Psoas muscle (tissue), 8 donors: ENCODE measurements around the gene XXYLT1. TPM values are rescaled to one million over a fixed set of nuclear protein-coding genes. Genes with fewer than 3 reads are reported as not detected.

ENCODE experiments used
- ATAC-seq, 4 donors: fragments of 200-7000 bp; cut with Tn5 transposase; one replicate each; pipeline ENCODE4 v1.9.1; 2020; ENCODE audit warnings: moderate library complexity in 3 of 4, mild to moderate bottlenecking in 2 of 4
- DNase-seq, 2 donors: peaks; one replicate each; pipeline ENCODE4 v3.0.0-alpha.2; 2020
- H3K27ac ChIP-seq: fragments of 200-600 bp; one replicate; pipeline ENCODE4 v1.8.0; 2022
- H3K27me3 ChIP-seq, 3 donors: fragments of 200-600 bp in 1 of 3; one replicate each; pipeline versions ENCODE4 v1.6.1 to v1.8.0; 2013 to 2022; ENCODE audit warnings: low read length in 2 of 3, mild to moderate bottlenecking in 2 of 3, moderate library complexity in 1 of 3; ENCODE audit not compliant: insufficient read depth in 3 of 3
- H3K36me3 ChIP-seq, 2 donors: fragments of 200-600 bp in 1 of 2; one replicate each; pipeline versions ENCODE4 v1.6.1 to v1.8.0; 2013 to 2022; ENCODE audit warnings: low read depth in 1 of 2, mild to moderate bottlenecking in 1 of 2, moderate library complexity in 1 of 2; ENCODE audit not compliant: insufficient read depth in 1 of 2
- H3K4me1 ChIP-seq: fragments of 200-600 bp; one replicate; pipeline ENCODE4 v1.8.0; 2022
- H3K4me3 ChIP-seq: fragments of 200-600 bp; one replicate; pipeline ENCODE4 v1.8.0; 2022; ENCODE audit warnings: mild to moderate bottlenecking
- H3K9me3 ChIP-seq: fragments of 200-600 bp; one replicate; pipeline ENCODE4 v1.8.0; 2022
- WGBS, 3 donors: extraction: QIAGEN DNeasy Blood & Tissue Kit; methylation state at CpG; one replicate each; pipeline versions ENCODE4 v1.1.6 to v1.1.7; 2013; 5-methylcytosine and 5-hydroxymethylcytosine counted together
- intact Hi-C, 2 donors: fragments of 100-400 bp; cut with DNase I; formaldehyde crosslinking; loops; one replicate each; pipeline versions ENCODE4 v1.11.0 to v1.14.2; 2022
- polyA plus RNA-seq, 3 donors: library from polyadenylated mRNA; stranded (reverse); fragments of 200-250 nt; gene quantifications; one replicate each; pipeline ENCODE4 v1.2.3, GENCODE V29; 2013
- total RNA-seq, 4 donors: library from RNA; stranded (reverse); fragmentation: NEBNext Ultra II Directional in 2 of 4; extraction: Animal tissue kit (Norgen Biotek cat#: 25700) in 2 of 4; gene quantifications; one replicate each; pipeline versions ENCODE4 v1.2.1 to v1.2.4, GENCODE V29; 2021 to 2023
- TF ChIP-seq, protein P1 (sequence below): fragments of 200-600 bp; IDR thresholded peaks from one replicate; pipeline ENCODE4 v1.8.0; 2022; ENCODE audit warnings: antibody characterized with exemption
- donor health status: healthy with polysubstance abuse.
- donor health status: DM: no; HTN: no; CAD: no; lungs with moderate emphysema.
- donor health status: Bipolar disorder and iron deficiency.
- donor health status: healthy.
- donor health status: DM: yes; HTN: yes; CAD: no.
- donor health status: DM: no; HTN: no; CAD: no.
- donor health status: DM: no; HTN: no; CAD: no.
- donor health status: DM: yes; HTN: yes; CAD: no.

The XXYLT1 gene
- total and polyA plus RNA-seq, 7 donors: 0.86 to 3.5 (median 1.8) TPM

DNA sequence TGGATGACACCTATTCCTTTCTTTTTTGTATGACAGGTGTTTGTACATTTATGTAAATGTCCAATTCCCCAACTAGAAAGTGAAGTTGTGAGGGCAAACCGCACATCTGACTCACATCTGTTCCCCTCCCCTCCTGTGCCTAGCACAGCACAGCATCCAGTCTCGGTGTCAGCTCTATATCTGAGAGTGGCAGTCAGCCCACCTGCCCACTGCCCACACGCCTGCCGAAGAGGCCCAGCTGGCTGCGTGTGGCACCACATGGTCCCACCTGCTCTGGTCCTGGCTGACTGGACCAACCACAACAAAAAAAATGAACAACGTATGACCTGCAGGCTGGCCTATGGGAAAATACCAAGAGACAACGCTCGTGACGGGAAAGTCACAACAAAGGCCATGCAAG lies 62.8 kb downstream of the XXYLT1 start:
- no peak for ATAC-seq
- no peaks in the 10 kb centered on the region for H3K9me3 ChIP-seq
- intact Hi-C loops: no loop called here
- 73 to 83% (median 80%) methylated on average over 9 of the region's 9 CpGs for WGBS, 3 donors
- TF ChIP-seq, protein P1, sequence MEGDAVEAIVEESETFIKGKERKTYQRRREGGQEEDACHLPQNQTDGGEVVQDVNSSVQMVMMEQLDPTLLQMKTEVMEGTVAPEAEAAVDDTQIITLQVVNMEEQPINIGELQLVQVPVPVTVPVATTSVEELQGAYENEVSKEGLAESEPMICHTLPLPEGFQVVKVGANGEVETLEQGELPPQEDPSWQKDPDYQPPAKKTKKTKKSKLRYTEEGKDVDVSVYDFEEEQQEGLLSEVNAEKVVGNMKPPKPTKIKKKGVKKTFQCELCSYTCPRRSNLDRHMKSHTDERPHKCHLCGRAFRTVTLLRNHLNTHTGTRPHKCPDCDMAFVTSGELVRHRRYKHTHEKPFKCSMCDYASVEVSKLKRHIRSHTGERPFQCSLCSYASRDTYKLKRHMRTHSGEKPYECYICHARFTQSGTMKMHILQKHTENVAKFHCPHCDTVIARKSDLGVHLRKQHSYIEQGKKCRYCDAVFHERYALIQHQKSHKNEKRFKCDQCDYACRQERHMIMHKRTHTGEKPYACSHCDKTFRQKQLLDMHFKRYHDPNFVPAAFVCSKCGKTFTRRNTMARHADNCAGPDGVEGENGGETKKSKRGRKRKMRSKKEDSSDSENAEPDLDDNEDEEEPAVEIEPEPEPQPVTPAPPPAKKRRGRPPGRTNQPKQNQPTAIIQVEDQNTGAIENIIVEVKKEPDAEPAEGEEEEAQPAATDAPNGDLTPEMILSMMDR: no peak
- peaks cover 37% of the 10 kb centered on the region for H3K4me1 ChIP-seq
- H3K27me3 ChIP-seq: no peaks in the 10 kb centered on the region
- DNase-seq: peak in 1 of 2 donors; percentile 41
- H3K36me3 ChIP-seq: no peaks in the 10 kb centered on the region
- H3K27ac ChIP-seq: peak overlapping the region; percentile 69
- H3K4me3 ChIP-seq: no peak overlapping the region

- H3K36me3 ChIP-seq: no peaks in the 10 kb centered on the region
- no peaks in the 10 kb centered on the region for H3K9me3 ChIP-seq
- WGBS, 3 donors: 69 to 74% (median 73%) methylated on average over 3 of the region's 3 CpGs
- no peak overlapping the region for H3K27ac ChIP-seq
- ATAC-seq: no peak
- intact Hi-C loops: no loop called here
- peaks cover 37% of the 10 kb centered on the region for H3K4me1 ChIP-seq
- no peaks in the 10 kb centered on the region for H3K27me3 ChIP-seq
- TF ChIP-seq, protein P1: no peak
- no peak for DNase-seq
- H3K4me3 ChIP-seq: no peak overlapping the region
These were observed 63.2 kb downstream of the XXYLT1 start for GRCh38 chr3:195207731-195208130.

DNA sequence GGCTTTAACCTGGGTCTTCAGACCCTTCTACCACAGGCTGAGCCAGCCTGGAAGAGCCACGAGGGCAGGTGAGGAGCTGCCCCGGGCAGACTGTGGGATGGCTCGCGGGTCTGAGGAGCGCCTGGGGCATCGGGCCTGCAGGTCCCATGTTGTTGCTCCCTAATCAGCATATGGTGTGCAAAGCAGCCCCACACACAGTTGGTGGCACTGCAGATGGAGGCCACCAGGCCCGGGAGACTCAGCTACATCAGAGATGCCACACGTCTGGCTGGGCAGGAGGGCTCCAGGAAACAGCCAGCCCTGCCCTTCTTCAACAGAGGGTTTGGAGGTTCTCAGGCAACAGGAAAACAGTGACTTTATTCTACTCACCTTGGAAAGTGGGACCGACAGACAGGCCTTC lies 63.9 kb downstream of the XXYLT1 start:
- H3K9me3 ChIP-seq: no peaks in the 10 kb centered on the region
- intact Hi-C loops: no loop called here
- H3K36me3 ChIP-seq: no peaks in the 10 kb centered on the region
- H3K27me3 ChIP-seq: no peaks in the 10 kb centered on the region
- no peak overlapping the region for H3K27ac ChIP-seq
- TF ChIP-seq, protein P1: no peak
- WGBS, 3 donors: 96 to 99% (median 97%) methylated on average over 9 of the region's 9 CpGs
- DNase-seq (no peak), ATAC-seq (no peak)
- H3K4me3 ChIP-seq: no peak overlapping the region
- peaks cover 37% of the 10 kb centered on the region for H3K4me1 ChIP-seq

DNA sequence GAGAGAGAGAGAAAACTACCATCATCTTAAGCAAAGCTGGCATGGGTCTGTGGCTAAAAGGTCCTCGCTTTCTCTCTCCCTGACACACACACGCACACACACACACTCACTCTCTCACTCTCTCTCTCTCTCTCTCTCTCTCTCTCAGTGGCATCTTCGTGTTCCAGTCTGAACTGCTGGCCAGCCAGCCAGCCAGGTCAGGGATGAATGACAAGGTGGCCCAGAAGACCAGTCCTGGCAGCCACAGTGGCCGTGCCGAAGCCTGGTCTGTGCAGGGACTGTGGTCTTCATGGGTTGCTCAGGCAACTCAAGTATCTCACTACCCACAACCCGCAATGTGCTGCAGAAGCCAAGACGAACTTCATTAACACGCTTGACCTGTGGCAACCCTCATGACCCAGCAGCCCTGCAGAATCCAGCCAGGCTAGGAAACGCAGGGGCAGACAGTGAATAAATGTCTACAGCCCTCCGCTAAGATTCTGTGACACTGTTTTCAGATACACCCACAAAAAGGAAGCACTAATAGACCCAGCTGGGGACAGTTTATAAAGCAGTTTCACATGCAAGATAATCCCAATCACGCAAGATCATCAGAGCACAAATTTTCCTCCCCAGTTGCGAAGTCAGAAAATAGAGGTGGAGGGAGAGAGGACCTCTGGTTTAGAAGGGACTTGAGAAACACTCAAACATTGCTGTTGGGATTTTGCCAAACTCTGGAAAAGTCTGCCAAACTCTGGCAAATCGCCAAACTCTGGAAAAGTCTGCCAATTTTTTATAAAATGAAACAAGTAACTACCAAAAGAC lies 66.4 kb downstream of the XXYLT1 start:
- DNase-seq: peak in 1 of 2 donors; percentile 65
- ATAC-seq: peak; percentile 42 to 78 (median 76)
- TF ChIP-seq, protein P1: no peak
- intact Hi-C loops: no loop called here
- H3K27me3 ChIP-seq: no peaks in the 10 kb centered on the region
- no peaks in the 10 kb centered on the region for H3K9me3 ChIP-seq
- no peak overlapping the region for H3K27ac ChIP-seq
- H3K36me3 ChIP-seq: no peaks in the 10 kb centered on the region
- H3K4me1 ChIP-seq: peaks cover 27% of the 10 kb centered on the region
- H3K4me3 ChIP-seq: no peak overlapping the region
- WGBS, 3 donors: 23 to 31% (median 24%) methylated on average over 13 of the region's 13 CpGs

GRCh38 chr3:195203606-195204005 lies 67.4 kb downstream of the XXYLT1 start:
- Histone ChIP-seq H3K36me3 (no peaks in the 10 kb centered on the region), H3K4me3 (no peak overlapping the region), H3K27me3 (no peaks in the 10 kb centered on the region), H3K4me1 (peaks cover 18% of the 10 kb centered on the region), H3K9me3 (no peaks in the 10 kb centered on the region), H3K27ac (no peak overlapping the region)
- intact Hi-C loops: no loop called here
- peak in 1 of 2 donors; percentile 33 for DNase-seq
- TF ChIP-seq, protein P1: no peak
- WGBS, 3 donors: 93 to 96% (median 95%) methylated on average over 6 of the region's 6 CpGs
- no peak for ATAC-seq
